HG02885 (cell line): Measurements from ENCODE around the gene ZNF283.
"Not testable (repeated sequence)": the region's sequence is repeated elsewhere in the genome, so short reads cannot be mapped to it uniquely, and the experiment has no call there.

ENCODE experiments used
- ATAC-seq: cut with Tn5 transposase; IDR thresholded peaks from one replicate; pipeline ENCODE4 v1.9.1; 2021; ENCODE audit warnings: mild to moderate bottlenecking; ENCODE audit not compliant: unreplicated experiment, poor library complexity

Gene ZNF283

DNA sequence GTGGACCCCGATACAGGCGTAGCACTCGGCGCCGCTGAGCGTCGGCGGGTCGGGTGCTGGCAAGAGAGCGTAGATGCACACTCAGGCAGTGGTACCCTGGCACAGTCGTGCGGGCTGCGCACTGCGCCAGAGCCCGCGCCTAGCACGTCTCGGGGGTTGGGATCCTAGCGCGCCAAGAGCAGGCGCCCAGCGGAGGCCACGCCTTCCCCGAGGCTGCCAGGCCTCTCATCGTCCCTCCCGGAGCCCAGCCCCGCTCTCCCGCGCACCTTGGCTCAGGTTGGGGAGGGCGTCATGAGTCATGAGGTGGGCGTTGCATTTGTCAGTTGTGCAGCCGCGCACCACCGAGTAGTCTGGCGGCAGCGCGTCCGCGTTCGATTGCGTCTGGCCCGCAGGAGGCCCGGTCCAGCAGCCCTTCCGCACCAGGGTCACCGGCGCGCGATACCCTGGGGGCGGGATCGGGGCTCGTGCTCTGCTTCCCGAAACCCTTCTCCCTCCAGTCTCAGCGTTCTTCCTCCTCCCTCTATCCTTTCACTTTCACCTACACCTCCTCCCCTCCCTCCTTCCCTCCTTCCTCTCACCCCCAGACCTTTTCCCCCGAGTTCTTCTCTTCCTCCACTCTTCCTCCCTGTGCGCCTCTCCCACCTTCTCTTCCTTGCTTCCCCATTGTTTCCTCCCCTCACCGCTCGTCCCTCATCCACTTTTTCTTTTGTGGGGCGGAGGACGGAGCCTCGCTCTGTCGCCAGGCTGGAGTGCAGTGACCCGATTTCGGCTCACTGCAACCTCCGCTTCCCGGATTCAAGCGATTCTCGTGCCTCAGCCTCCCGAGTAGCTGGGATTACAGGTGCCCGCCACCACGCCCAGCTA, 28.3 kb upstream of the ZNF283 start:
- peak; percentile 50 for ATAC-seq

GRCh38 chr19:43799502-43800142, 27.5 kb upstream of the ZNF283 start:
- ATAC-seq = no peak

DNA sequence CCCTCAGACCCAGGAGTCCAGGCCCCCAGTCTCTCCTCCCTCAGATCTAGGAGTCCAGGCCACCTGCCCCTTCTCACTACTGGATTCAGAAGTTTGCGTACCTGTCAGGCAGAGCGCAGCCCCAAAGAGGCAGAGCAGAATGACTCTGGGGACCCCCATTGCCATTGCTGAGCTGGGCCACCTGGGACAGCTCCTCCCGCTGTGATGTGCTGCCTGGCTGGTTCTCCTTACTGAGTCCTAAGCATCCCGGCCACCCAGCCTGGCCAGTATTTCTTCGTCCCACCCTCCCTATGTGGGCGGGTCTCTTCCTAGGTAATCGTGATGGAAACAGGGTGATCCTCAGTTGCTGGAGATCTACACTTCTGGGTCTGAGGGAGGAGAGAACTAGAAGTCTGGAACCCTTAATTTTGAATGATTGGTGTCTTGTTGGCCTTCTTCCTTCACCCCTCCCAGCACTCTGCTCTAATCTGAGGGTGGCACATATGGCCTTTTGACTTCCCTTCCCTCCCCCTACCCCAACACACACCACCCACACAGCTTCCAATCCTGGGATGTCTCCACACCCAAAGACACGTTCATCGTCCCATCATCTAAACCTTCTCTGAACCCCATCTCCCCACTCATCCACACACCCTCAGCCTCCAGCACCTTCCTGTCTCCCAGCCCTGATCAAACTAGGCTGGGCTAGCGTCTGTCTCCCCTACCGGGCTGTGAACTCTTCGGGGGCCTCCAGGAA, 24.7 kb upstream of the ZNF283 start, which contains the start of gene LYPD5:
Gene LYPD5, minus strand, starts transcription at position 232 of the 736 bp plus-strand sequence. Its CDS starts 67 bp downstream, at position 165.
- ATAC-seq = no peak

DNA sequence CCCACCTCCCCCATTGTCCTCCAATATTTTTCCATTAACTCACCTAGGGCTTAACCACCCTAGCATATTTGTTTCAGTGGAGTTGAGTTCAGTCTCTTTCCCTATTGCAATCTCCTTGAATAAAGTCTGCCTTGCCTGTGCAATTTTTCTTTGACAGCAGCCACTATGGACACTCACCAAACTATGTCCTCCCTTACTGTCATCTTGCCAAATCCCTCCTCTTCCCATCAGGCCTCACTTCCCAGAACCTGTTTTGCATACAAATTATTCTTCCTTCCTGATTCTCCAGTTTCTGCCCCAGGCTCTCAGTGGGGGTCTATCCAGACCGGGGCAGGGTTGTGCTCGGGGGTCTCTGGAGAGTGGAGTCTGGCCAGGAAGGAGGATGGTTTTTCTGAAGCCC, 22.7 kb upstream of the ZNF283 start:
- ATAC-seq = no peak

GRCh38 chr19:43806401-43806800, 20.7 kb upstream of the ZNF283 start:
- not testable (repeated sequence) for ATAC-seq

DNA sequence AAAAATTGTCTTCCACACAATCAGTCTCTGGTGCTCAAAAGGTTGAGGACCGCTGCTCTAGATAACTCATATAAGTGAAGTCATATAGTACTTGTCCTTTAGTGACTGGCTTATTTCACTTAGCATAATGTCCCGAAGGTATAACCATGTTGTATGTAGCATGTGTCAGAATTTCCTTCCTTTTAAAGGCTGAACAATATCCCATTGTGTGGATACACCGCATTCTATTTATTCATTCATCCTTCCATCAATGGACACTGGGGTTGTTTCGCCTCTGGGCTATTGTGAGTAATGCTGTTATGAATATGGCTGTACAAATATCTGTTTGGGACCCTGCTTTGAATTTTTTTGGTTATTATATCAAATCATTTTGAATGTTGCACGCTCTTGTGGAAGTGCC, 20.3 kb upstream of the ZNF283 start:
- ATAC-seq = no peak

GRCh38 chr19:43807651-43808050, 19.5 kb upstream of the ZNF283 start:
- ATAC-seq = no peak

DNA sequence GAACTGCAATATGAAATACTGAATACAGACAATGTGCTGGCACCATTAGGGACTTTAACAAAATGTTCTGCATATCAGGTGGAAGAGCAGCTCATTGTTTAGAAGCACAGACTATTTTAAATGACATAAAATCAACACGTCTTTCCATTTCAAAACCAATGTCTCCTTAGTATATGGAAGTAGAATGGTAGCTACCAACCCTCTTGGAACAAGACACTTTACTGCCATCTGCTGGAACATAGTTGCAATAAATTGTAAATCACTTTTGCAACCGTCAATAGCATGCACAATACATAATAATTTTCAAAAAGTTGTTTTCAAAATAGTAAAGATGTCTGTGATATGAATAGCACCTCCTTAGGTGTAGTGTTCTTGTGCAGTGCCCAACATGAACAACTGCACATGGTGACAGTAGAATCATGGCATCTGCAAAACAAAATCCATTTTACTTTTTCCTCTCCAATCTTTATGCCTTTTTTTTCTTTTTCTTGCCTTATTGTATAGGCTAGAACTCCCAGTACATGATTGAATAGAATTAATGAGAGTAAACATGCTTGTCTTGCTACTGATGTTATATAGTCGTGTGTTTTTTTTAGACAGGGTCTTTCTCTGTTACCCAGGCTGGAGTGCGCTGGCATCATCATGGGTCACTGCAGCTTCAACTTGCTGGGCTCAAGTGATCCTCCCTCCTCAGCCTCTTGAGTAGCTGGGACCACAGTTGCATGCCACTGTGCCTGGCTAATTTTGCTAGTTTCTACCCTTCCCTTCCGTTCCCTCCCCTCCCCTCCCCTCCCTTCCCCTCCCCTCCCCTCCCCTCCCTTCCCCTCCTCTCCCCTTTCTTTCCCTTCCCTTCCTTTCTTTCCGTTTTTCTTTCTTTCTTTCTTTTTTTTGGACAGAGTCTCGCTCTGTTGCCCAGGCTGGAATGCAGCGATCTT, 17.1 kb upstream of the ZNF283 start:
- ATAC-seq = no peak

DNA sequence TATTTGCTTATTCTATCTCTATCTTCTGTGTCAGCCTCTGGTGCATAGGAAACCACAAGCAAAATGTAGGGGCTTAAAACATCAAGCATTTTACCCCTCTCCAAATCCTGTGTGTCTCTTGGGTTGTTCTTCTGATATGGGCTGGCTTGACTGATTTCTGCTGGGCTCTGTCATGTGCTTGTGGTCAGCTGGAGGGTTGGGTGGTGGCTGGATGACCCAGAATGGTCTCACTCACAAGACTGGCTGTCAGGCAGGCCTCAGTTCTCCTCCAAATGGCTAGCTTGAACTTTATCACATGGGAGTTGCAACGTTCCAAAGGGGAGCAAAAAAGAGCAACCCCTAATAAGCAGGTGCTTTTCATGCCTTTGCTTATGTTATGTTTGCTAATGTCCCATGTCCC, 15.3 kb upstream of the ZNF283 start:
- ATAC-seq = no peak

- no peak for ATAC-seq
These were observed 14.9 kb upstream of the ZNF283 start for GRCh38 chr19:43812259-43812658.

DNA sequence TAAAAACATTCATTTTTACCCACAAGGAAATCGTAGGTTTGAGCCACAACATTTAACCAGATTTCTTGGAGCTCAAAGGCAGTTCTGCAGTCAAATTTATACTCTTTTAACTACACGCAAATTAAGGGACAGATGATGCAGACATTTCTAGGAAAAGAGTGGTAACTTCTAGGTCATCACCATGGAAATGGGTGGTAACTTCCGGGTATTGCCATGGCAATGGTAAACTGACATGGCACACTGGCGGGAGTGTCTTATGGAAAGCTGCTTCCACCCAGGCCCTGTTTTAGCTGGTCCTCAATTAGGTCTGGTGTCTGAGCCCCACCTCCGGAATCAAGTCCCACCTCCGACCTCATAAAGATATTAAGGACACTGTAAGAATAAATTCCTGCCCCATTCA, 14.4 kb upstream of the ZNF283 start:
- ATAC-seq = no peak

DNA sequence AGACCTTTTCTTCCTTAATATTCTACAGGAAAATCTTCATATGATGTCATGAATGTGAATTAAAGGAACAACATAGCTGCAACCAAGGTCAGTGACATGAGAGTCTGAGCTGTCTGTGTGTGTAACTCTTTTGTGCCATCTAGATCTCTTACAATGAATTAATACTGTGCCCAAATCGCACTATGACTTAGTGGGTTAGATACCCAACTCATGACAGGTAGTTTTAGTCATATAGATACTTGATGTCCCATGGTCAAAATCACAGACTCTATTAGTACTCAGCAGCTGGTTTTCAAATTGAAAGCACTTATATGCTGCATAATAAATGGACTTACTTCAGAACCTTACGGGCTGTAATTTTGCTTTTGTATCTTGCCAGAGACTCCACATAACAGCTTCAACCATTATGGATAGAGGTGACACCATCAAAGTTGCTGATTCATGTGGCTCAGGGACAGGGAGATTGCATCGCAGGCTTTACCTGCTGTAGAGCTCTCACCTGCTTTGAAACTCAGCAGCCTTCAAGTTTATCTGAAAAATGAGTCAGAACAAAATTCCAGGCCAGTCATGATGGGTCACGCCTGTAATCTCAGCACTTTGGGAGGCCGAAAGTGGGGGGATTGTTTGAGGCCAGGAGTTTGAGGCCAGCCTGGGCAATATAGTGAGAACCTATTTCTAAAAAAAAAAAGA, 12.3 kb upstream of the ZNF283 start:
- no peak for ATAC-seq

DNA sequence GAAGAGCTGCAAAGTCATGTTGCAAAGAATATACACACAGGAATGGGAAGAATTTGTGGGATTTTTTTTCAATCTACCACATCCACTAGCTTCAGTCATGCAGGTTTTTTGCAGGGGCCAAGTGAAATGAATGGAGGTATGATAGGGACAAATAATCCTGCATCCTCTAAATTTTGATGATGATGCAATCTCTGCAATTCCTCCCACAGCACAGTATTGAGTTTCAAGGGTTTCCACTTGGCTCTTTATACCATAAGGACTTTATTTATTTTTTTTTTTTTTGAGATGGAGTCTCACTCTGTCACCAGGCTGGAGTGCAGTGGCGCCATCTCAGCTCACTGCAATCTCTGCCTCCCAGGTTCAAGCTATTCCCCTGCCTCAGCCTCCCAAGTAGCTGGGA, 9.7 kb upstream of the ZNF283 start:
- ATAC-seq = not testable (repeated sequence)

DNA sequence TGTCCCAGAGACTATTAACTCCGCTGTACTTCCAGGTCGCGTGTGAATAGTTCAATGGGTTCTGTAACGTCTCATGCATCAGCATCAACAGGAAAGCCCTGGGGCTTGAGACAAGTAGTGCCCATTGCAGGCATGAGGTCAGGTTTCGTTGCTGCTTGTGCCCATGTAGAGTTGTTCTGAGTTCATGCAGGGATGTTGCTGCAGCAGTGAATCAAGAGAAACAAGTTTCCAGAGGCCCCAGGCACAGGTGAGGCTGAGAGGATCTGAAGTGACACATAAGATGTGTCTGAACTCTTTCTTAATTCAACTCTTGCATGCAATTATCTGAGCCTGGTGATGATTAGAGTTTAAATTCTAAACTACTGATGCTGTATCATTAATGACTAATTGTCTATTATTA, 8.6 kb upstream of the ZNF283 start:
- no peak for ATAC-seq

DNA sequence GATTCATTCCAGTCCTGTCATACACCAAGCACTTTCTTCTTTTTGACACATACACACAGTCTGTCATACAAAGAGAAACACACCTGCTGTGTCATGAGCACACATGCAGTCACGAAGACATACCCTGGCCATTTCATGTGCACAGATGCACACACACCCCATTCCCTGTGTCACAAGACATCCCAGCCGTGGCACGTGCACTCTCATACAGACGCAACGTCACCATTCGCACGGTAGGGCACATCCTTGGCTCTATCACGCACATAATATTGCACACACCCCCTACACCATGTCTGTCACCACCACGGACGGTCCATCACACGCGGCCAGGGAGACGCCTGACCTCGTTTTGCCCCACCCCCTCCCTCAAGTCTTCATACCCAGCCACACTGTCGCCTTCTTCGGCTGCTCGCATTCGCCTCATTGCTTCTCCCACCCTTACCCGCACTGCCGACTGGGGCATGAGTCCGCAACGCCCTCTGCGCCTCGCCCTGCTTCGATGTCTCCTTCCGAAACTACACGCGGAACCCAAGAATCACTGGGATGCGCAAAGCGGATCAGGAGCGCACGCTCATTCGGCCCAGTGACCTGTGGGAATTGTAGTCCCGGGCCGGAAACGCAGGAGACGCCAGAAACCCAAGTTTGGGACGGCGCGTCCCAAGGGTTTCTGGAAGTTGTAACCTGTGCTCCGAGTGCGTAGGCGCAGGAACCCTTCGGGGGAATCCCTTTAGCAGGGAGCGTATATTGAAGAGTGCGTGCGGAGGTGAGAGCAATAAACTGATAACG, 6.8 kb upstream of the ZNF283 start:
- ATAC-seq = no peak

GRCh38 chr19:43820884-43821215, 6.3 kb upstream of the ZNF283 start:
- ATAC-seq = no peak

- ATAC-seq = not testable (repeated sequence)
These were observed 3.3 kb upstream of the ZNF283 start for GRCh38 chr19:43823856-43824255.

DNA sequence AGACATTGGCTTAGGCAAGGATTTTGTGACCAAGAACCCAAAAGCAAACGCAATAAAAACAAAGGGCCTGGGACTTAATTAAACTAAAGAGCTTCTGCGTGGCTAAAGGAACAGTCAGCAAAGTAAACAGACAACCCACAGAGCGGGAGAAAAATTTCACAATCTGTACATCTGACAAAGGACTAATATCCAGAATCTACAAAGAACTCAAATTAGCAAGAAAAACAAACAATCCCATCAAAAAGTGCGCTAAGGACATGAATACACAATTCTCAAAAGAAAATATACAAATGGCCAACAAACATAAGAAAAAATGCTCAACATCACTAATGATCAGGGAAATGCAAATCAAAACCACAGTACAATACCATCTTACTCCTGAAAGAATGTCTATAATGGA, 2.5 kb upstream of the ZNF283 start:
- ATAC-seq = not testable (repeated sequence)

- ATAC-seq = no peak
These were observed 12.0 kb downstream of the ZNF283 start for GRCh38 chr19:43839139-43839538.
